Measurements from ENCODE around the gene ESPNL.

- no peak for TF ChIP-seq POLR2A (IDR thresholded peaks at IDR 0.05)
- TF ChIP-seq, protein P1, sequence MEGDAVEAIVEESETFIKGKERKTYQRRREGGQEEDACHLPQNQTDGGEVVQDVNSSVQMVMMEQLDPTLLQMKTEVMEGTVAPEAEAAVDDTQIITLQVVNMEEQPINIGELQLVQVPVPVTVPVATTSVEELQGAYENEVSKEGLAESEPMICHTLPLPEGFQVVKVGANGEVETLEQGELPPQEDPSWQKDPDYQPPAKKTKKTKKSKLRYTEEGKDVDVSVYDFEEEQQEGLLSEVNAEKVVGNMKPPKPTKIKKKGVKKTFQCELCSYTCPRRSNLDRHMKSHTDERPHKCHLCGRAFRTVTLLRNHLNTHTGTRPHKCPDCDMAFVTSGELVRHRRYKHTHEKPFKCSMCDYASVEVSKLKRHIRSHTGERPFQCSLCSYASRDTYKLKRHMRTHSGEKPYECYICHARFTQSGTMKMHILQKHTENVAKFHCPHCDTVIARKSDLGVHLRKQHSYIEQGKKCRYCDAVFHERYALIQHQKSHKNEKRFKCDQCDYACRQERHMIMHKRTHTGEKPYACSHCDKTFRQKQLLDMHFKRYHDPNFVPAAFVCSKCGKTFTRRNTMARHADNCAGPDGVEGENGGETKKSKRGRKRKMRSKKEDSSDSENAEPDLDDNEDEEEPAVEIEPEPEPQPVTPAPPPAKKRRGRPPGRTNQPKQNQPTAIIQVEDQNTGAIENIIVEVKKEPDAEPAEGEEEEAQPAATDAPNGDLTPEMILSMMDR (IDR thresholded peaks at IDR 0.05) = no peak
Observed at GRCh38 chr2:238146884-238147544, 46.9 kb downstream of the ESPNL start.

All from lower leg skin (tissue), 3 donors.